ENCODE measurements around the gene TMEM175. TPM values are rescaled to one million over a fixed set of nuclear protein-coding genes. Genes with fewer than 3 reads are reported as not detected.

The TMEM175 gene
- total and polyA plus RNA-seq, 8 donors = 10.0 to 96.6 (median 16.4) TPM

DNA sequence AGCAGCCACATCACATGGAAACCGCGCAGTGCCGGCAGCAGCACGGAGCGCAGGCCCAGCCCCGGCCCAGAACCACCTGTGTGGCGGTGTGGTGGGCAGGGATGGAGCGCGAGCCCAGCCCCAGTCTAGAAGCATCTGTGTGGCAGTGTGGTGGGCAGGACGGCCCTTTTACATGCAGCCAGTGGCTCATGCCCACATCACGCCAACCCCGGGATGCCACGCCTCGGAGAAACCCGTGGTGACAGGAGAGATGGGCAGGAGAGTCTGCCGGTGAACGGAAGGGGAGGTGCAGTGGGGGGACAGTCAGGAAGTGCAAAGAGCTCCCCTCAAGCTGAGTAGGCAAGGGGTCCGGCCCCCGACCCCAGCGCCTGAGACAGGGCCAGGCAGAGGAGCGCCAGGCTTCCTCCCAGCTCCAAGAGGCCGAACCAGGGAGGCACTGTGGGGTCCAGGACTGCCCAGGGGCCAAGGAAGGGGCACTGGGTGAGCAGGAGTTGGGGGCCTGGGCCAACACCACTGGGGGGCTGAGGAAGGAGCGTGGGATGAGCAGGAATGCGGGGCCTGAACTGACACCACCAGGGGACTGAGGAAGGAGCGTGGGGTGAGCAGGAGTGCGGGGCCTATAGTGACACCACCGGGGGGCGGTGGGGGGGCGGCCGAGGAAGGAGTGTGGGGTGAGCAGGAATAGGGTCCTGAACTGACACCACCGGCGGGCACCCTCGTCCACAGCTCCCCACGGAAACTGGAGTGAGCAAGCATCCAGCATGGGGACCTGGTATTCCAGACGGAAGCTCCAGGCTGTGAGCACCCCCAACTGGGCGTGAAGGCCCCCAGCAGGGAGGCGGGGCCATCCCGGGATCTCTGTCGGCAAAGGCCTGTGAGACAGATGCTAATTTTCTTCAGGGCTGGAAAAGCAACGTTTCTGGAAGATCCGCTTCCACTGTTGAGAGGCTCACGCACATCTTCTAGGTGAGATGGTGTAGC is 28.9 kb upstream of the TMEM175 start:
- FAIRE-seq (no peak), ATAC-seq (no peak), DNase-seq (peak in 2 of 6 donors; percentile 12 to 62)
- Histone ChIP-seq H3K27me3 (no peaks in the 10 kb centered on the region), H3K9me3 (no peaks in the 10 kb centered on the region), H3K27ac (no peak overlapping the region), H3K4me3 (no peak overlapping the region), H3K36me3 (peaks cover 0 to 5% (median 0%) of the 10 kb centered on the region in 3 donors), H3K4me1 (no peaks in the 10 kb centered on the region)
- 90 to 92% methylated on average over 39 to 42 of the region's 42 CpGs for WGBS, 2 donors
- TF ChIP-seq, protein P1, sequence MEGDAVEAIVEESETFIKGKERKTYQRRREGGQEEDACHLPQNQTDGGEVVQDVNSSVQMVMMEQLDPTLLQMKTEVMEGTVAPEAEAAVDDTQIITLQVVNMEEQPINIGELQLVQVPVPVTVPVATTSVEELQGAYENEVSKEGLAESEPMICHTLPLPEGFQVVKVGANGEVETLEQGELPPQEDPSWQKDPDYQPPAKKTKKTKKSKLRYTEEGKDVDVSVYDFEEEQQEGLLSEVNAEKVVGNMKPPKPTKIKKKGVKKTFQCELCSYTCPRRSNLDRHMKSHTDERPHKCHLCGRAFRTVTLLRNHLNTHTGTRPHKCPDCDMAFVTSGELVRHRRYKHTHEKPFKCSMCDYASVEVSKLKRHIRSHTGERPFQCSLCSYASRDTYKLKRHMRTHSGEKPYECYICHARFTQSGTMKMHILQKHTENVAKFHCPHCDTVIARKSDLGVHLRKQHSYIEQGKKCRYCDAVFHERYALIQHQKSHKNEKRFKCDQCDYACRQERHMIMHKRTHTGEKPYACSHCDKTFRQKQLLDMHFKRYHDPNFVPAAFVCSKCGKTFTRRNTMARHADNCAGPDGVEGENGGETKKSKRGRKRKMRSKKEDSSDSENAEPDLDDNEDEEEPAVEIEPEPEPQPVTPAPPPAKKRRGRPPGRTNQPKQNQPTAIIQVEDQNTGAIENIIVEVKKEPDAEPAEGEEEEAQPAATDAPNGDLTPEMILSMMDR (IDR thresholded peaks at IDR 0.05) = no peak
- intact Hi-C loops (cut with DNase I) = no loop called here

DNA sequence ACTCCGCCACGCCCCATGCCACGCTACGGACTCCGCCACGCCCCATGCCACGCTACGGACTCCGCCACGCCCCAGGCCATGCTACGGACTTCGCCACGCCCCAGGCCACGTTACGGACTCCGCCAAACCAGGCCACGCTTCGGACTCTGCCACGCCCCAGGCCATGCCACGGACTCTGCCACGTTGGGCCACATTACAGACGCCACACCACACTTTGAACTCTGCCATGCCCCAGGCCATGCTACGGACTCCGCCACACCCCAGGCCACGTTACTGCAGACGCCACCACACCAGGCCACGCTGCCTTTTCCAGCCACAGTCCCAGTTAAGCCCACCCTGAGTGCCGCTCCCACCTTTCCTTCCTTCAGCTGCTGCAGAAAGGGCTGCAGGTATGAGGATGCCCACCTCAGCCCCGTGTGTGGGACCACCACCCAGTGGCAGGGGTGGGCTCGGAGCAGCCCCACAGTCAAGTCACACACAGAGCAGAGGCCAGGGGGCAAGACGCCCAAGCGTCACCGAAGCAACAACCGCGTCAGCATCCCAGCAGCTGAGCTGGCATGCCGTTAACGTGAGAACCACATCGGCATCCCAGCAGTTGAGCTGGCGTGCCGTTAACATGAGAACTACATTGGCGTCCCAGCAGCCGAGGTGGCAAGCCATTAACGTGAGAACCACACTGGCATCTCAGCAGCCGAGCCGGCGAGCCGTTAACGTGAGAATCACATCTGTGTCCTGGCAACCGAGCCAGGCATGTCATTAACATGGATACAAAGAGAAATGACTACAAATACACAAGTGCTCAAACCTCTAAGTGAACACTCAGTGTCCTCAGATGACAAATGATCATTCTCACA is 26.5 kb upstream of the TMEM175 start:
- Histone ChIP-seq H3K4me1 (no peaks in the 10 kb centered on the region), H3K27me3 (no peaks in the 10 kb centered on the region), H3K4me3 (no peak overlapping the region), H3K36me3 (no peaks in the 10 kb centered on the region), H3K27ac (no peak overlapping the region), H3K9me3 (no peaks in the 10 kb centered on the region)
- FAIRE-seq = no peak
- 96 to 98% methylated on average over 49 of the region's 49 CpGs for WGBS, 2 donors
- TF ChIP-seq, protein P1 (IDR thresholded peaks at IDR 0.05) = no peak
- peak in 2 of 4 donors; percentile 48 to 51 for ATAC-seq
- DNase-seq = peak in 1 of 6 donors; percentile 50
- intact Hi-C loops (cut with DNase I) = no loop called here

DNA sequence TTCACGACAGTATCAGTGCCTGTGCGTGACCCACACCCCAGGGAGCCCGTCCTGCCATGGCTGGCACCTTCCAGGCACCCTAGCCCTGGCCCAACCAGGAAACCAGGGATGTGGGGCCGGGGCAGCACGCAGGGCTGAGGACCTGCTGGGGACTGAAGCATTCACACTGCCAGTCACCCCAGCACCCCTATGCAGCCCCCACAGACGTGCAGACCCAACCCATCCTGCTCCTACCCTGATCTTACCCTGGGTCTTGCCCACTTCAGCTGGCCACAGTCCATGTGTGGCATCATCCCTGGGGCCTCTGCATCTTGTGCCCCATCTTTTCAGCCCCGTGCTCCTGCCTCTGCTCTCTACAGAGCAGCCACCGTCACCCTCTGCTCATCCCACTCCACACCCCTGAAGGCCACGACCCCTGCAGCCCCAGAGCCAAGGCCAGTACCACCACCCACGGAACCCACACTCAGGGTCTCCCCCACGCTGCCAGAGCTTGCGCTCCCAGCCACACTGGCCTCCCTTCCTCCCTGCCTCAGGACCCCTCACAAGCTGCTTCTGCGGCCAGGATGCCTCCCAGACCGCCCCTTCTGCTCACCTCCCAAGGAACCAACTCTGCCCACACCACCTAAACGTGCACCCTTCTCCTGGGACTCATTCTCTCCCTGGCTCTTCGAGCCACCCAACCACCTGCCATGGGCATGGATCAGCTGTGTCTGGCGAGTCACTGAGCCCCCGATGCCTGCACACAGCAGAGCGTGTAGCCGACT is 25.7 kb upstream of the TMEM175 start:
- intact Hi-C loops (cut with DNase I) = no loop called here
- Histone ChIP-seq H3K36me3 (peaks cover 0 to 4% (median 0%) of the 10 kb centered on the region in 3 donors), H3K27ac (no peak overlapping the region), H3K9me3 (no peaks in the 10 kb centered on the region), H3K4me1 (no peaks in the 10 kb centered on the region), H3K4me3 (no peak overlapping the region), H3K27me3 (no peaks in the 10 kb centered on the region)
- 94 to 95% methylated on average over 20 of the region's 20 CpGs for WGBS, 2 donors
- peak in 1 of 6 donors; percentile 53 for DNase-seq
- TF ChIP-seq, protein P1 (IDR thresholded peaks at IDR 0.05) = no peak
- no peak for ATAC-seq
- no peak for FAIRE-seq

DNA sequence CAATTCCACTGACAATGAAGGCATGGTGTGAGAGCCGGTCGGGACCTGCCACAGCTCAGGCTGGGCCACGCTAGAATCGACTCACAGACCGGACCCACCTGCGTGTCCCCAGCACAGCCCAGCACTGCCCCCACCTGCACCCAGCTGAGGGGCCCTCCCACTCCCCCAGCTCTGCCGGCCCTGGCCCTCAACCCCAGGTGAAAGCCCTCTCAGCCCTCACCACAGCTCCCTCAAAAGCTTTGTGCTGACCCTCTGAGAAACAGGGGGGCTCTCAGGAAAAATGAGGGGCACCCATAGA is 25.2 kb upstream of the TMEM175 start:
- TF ChIP-seq, protein P1 (IDR thresholded peaks at IDR 0.05) = no peak
- no peak for DNase-seq
- H3K9me3 ChIP-seq = no peaks in the 10 kb centered on the region
- no peak for ATAC-seq
- peaks cover 0 to 4% (median 0%) of the 10 kb centered on the region in 3 donors for H3K36me3 ChIP-seq
- no peaks in the 10 kb centered on the region for H3K4me1 ChIP-seq
- WGBS, 2 donors = 93 to 100% methylated on average over 7 of the region's 7 CpGs
- H3K4me3 ChIP-seq = no peak overlapping the region
- no peak for FAIRE-seq
- intact Hi-C loops (cut with DNase I) = no loop called here
- no peak overlapping the region for H3K27ac ChIP-seq
- H3K27me3 ChIP-seq = no peaks in the 10 kb centered on the region

Data from pancreas (tissue), 10 donors.